Hippocampal formation (tissue), 2 donors: ENCODE data around the gene CEACAM18.
"Not testable (repeated sequence)": the region's sequence is repeated elsewhere in the genome, so short reads cannot be mapped to it uniquely, and the experiment has no call there.

ENCODE experiments used
- DNase-seq, 2 donors: peaks; one replicate each; lab custom pipeline; 2025; lab: John Stamatoyannopoulos, UW

CEACAM18 gene

GRCh38 chr19:51461723-51462161 is 16.6 kb upstream of the CEACAM18 start:
- no peak for DNase-seq

- no peak for DNase-seq
Measured at GRCh38 chr19:51462276-51462675, 16.1 kb upstream of the CEACAM18 start.

GRCh38 chr19:51462681-51463080 is 15.7 kb upstream of the CEACAM18 start:
- no peak for DNase-seq

- not testable (repeated sequence) for DNase-seq
Measured at GRCh38 chr19:51463976-51464581, 14.3 kb upstream of the CEACAM18 start.

GRCh38 chr19:51466723-51467122 is 11.6 kb upstream of the CEACAM18 start:
- DNase-seq: no peak

GRCh38 chr19:51467864-51468544 is 10.3 kb upstream of the CEACAM18 start:
- no peak for DNase-seq

- DNase-seq: no peak
Measured at GRCh38 chr19:51468545-51468920, 9.8 kb upstream of the CEACAM18 start.

- no peak for DNase-seq
Measured at GRCh38 chr19:51469162-51469561, 9.2 kb upstream of the CEACAM18 start.

GRCh38 chr19:51469629-51470028 is 8.7 kb upstream of the CEACAM18 start:
- DNase-seq: no peak

- DNase-seq: no peak
Measured at GRCh38 chr19:51470966-51471365, 7.4 kb upstream of the CEACAM18 start.

- no peak for DNase-seq
Measured at GRCh38 chr19:51471527-51471926, 6.8 kb upstream of the CEACAM18 start.

- no peak for DNase-seq
Measured at GRCh38 chr19:51472607-51473006, 5.7 kb upstream of the CEACAM18 start.

- peak; percentile 22 to 48 for DNase-seq
Measured at GRCh38 chr19:51473009-51473707, 5.2 kb upstream of the CEACAM18 start.

- DNase-seq: no peak
Measured at GRCh38 chr19:51476164-51476563, 2.2 kb upstream of the CEACAM18 start.

GRCh38 chr19:51477344-51477743 is 995 bp upstream of the CEACAM18 start:
- DNase-seq: no peak

- no peak for DNase-seq
Measured at GRCh38 chr19:51479531-51480331, 1.4 kb downstream of the CEACAM18 start.

- DNase-seq: no peak
Measured at GRCh38 chr19:51480590-51480989, 2.3 kb downstream of the CEACAM18 start.

- DNase-seq: no peak
Measured at GRCh38 chr19:51485960-51486660, 7.8 kb downstream of the CEACAM18 start.

- no peak for DNase-seq
Measured at GRCh38 chr19:51488491-51488890, 10.2 kb downstream of the CEACAM18 start.

GRCh38 chr19:51489113-51489512 is 10.8 kb downstream of the CEACAM18 start:
- no peak for DNase-seq

GRCh38 chr19:51490676-51491075 is 12.3 kb downstream of the CEACAM18 start:
- no peak for DNase-seq

GRCh38 chr19:51491586-51491985 is 13.2 kb downstream of the CEACAM18 start:
- DNase-seq: no peak
